Measurements from ENCODE around the gene MYH14.

Gene MYH14

DNA sequence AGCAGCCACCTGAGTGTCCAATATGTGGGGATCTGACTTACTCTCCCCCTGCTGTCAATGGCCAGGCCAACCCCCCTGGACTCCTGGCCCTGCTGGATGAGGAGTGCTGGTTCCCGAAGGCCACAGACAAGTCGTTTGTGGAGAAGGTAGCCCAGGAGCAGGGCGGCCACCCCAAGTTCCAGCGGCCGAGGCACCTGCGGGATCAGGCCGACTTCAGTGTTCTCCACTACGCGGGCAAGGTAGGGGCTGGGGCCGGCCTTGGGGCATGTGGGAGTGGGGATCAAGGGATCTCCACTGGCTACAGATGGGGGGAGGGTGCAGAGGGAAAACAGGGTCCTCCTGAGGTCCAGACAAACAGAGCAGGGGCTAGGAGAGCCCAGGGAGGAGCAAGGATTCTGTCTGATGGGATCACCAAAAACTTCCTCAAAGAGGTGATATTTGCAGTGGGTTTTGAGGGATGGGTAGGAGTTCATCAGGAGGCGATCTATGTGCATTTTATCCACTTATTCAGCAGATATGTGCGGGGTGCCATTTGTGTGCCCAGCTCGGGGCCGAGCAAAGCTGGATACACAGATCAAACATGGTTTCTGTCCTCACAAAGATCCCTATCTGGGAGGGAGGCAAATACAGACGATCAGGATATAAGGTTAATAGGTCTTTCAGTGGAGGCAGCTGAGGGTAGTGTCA is 47.2 kb downstream of the MYH14 start:
- Mint-ChIP-seq H3K36me3 (ENCODE audit: low read depth) (no peaks in the 10 kb centered on the region), H3K27ac (no peak overlapping the region), H3K4me1 (ENCODE audit: low read depth) (no peaks in the 10 kb centered on the region), H3K9me3 (peaks cover 31% of the 10 kb centered on the region), H3K27me3 (ENCODE audit: low read depth) (no peaks in the 10 kb centered on the region), H3K4me3 (no peak overlapping the region)

GRCh38 chr19:50252111-50252886 is 48.9 kb downstream of the MYH14 start:
- H3K4me1 Mint-ChIP-seq (ENCODE audit: low read depth) = no peaks in the 10 kb centered on the region
- H3K36me3 Mint-ChIP-seq (ENCODE audit: low read depth) = no peaks in the 10 kb centered on the region
- no peak overlapping the region for H3K4me3 Mint-ChIP-seq
- peaks cover 31% of the 10 kb centered on the region for H3K9me3 Mint-ChIP-seq
- no peak overlapping the region for H3K27ac Mint-ChIP-seq
- no peaks in the 10 kb centered on the region for H3K27me3 Mint-ChIP-seq (ENCODE audit: low read depth)

DNA sequence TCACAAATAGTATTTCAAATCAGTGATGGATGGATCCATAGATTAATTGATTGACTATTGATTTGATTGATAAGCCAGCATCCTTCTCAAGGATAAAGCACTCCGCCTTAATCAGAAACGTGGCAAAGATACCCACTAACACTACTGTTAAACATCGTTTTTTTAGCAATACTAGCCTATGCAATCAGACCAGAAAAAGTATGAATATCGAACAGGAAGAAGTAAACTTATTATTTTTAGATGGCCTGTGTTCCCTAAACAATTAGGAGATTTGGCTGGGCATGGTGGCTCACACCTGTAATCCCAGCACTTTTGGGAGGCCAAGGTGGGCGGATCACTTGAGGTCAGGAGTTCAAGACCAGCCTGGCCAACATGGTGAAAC is 49.5 kb downstream of the MYH14 start:
- no peaks in the 10 kb centered on the region for H3K4me1 Mint-ChIP-seq (ENCODE audit: low read depth)
- no peak overlapping the region for H3K27ac Mint-ChIP-seq
- no peaks in the 10 kb centered on the region for H3K36me3 Mint-ChIP-seq (ENCODE audit: low read depth)
- H3K4me3 Mint-ChIP-seq = no peak overlapping the region
- no peaks in the 10 kb centered on the region for H3K27me3 Mint-ChIP-seq (ENCODE audit: low read depth)
- peaks cover 35% of the 10 kb centered on the region for H3K9me3 Mint-ChIP-seq

- Mint-ChIP-seq H3K27me3 (ENCODE audit: low read depth) (no peaks in the 10 kb centered on the region), H3K4me1 (ENCODE audit: low read depth) (no peaks in the 10 kb centered on the region), H3K36me3 (ENCODE audit: low read depth) (no peaks in the 10 kb centered on the region), H3K4me3 (no peak overlapping the region), H3K27ac (no peak overlapping the region), H3K9me3 (peaks cover 35% of the 10 kb centered on the region)
Observed at GRCh38 chr19:50255115-50255514, 51.7 kb downstream of the MYH14 start.

DNA sequence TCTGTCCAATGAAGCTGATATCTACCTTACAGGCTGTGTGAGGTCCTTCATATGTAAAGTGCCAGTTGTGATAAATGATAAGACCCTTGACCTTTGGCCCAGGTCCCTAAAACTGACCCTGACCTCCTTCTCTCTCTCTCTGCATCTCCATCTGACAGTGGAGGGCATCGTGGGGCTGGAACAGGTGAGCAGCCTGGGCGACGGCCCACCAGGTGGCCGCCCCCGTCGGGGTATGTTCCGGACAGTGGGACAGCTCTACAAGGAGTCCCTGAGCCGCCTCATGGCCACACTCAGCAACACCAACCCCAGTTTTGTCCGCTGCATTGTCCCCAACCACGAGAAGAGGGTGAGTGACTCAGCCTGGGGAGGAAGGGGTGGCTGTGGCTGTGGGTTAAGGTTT is 53.7 kb downstream of the MYH14 start:
- Mint-ChIP-seq H3K27me3 (ENCODE audit: low read depth) (no peaks in the 10 kb centered on the region), H3K9me3 (peaks cover 33% of the 10 kb centered on the region), H3K4me1 (ENCODE audit: low read depth) (no peaks in the 10 kb centered on the region), H3K4me3 (no peak overlapping the region), H3K36me3 (ENCODE audit: low read depth) (no peaks in the 10 kb centered on the region), H3K27ac (no peak overlapping the region)

DNA sequence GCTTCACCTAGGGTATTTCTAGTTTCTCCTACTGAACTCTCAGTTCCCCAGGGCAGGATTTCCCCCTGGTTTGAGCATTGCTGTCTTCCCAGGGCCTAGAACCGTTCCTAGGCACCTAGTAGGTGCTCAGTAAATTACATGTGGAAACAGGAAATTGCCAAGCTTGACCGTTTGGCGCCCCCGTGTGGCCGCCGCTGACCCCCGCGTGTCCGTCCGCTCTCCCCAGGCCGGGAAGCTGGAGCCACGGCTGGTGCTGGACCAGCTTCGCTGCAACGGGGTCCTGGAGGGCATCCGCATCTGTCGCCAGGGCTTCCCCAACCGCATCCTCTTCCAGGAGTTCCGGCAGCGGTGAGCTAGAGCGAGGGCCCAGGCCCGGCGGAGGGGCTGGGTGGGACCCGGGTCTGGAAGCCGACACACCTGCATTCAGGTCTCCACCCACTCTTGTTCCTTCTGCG is 55.5 kb downstream of the MYH14 start:
- H3K4me1 Mint-ChIP-seq (ENCODE audit: low read depth) = no peaks in the 10 kb centered on the region
- H3K9me3 Mint-ChIP-seq = peaks cover 20% of the 10 kb centered on the region
- H3K36me3 Mint-ChIP-seq (ENCODE audit: low read depth) = no peaks in the 10 kb centered on the region
- no peaks in the 10 kb centered on the region for H3K27me3 Mint-ChIP-seq (ENCODE audit: low read depth)
- no peak overlapping the region for H3K4me3 Mint-ChIP-seq
- no peak overlapping the region for H3K27ac Mint-ChIP-seq

DNA sequence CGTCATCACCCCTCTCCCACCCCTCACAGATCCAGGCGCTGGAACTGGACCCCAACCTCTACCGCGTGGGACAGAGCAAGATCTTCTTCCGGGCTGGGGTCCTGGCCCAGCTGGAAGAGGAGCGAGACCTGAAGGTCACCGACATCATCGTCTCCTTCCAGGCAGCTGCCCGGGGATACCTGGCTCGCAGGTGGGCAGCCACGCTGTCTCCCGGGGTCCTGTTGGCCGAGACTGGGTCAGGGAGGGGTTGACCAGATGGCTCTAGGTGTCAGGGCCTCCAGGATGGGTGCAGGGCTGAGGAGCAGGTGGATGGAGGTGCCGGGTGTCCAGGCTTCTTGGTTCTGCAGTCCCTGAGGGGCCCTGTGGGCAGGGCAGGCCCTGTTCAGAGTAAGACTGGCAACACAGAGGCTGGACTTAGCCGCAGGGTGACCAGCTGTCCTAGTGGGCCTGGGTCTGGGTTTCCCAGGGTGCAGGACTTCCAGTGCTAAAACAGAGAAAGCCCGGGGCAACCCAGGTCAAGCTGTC is 58.1 kb downstream of the MYH14 start:
- no peak overlapping the region for H3K27ac Mint-ChIP-seq
- no peaks in the 10 kb centered on the region for H3K27me3 Mint-ChIP-seq (ENCODE audit: low read depth)

GRCh38 chr19:50263176-50263575 is 59.8 kb downstream of the MYH14 start:
- Mint-ChIP-seq H3K27me3 (ENCODE audit: low read depth) (no peaks in the 10 kb centered on the region), H3K4me3 (no peak overlapping the region), H3K27ac (no peak overlapping the region), H3K4me1 (ENCODE audit: low read depth) (no peaks in the 10 kb centered on the region), H3K9me3 (no peaks in the 10 kb centered on the region), H3K36me3 (ENCODE audit: low read depth) (no peaks in the 10 kb centered on the region)

More for the DNA sequence above, 58.1 kb downstream of the MYH14 start:
- Mint-ChIP-seq H3K36me3 (ENCODE audit: low read depth) (no peaks in the 10 kb centered on the region), H3K4me3 (no peak overlapping the region), H3K4me1 (ENCODE audit: low read depth) (no peaks in the 10 kb centered on the region), H3K9me3 (peaks cover 4% of the 10 kb centered on the region)

DNA sequence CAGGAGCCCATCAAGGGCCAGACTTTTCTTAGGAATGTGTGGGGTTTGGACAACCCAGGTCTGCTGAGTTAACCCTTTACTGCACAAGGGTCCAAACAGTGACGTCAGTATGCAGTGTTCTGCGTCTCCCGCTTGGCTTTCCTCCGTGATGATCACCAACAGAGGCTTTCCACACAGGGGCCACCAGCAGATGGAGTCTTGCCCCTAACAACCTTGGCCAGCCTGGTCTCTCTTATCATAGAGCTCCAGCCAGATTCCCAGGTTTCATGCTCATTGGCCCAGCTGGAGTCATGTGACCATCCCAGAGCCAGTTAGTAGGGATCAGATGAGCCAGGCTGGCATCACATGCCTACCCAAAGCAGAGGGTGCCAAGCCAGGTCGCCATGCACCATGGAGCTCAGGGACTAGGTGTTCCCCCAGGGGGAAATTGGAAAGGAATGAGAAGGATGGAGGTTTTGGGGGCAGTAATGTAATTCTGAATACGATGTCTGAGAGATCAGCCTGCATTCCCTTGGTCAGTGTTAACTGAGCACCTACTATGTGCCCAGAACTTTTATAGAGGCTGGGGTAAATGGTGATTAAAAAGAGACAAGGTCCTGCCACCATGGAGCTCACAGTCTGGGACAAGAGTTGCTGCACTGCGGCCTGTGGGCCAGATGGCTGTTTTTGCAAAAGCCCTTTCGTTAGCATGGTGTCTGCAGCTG is 61.2 kb downstream of the MYH14 start:
- no peaks in the 10 kb centered on the region for H3K9me3 Mint-ChIP-seq
- H3K4me1 Mint-ChIP-seq (ENCODE audit: low read depth) = no peaks in the 10 kb centered on the region
- no peaks in the 10 kb centered on the region for H3K36me3 Mint-ChIP-seq (ENCODE audit: low read depth)
- H3K27ac Mint-ChIP-seq = no peak overlapping the region
- no peak overlapping the region for H3K4me3 Mint-ChIP-seq
- H3K27me3 Mint-ChIP-seq (ENCODE audit: low read depth) = peaks cover 3% of the 10 kb centered on the region

DNA sequence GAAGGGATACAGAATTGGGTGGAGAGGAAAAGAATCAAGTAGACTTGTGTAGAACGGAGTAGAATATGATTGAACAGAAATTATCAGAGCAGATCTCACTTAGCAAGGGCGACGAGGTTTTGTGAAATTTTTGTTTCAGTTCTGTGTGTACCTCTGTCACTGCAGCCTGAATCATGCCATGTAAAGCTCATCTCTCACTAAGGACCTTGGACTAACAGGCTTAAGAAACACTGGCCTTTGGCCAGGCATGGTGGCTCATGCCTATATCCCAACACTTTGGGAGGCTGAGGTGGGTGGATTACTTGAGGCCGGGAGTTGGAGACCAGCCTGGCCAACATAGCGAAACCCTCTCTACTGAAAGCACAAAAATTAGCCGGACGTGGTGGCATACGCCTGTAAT is 62.6 kb downstream of the MYH14 start:
- H3K9me3 Mint-ChIP-seq = no peaks in the 10 kb centered on the region
- no peak overlapping the region for H3K4me3 Mint-ChIP-seq
- no peaks in the 10 kb centered on the region for H3K36me3 Mint-ChIP-seq (ENCODE audit: low read depth)
- H3K27ac Mint-ChIP-seq = no peak overlapping the region
- no peaks in the 10 kb centered on the region for H3K4me1 Mint-ChIP-seq (ENCODE audit: low read depth)
- peaks cover 3% of the 10 kb centered on the region for H3K27me3 Mint-ChIP-seq (ENCODE audit: low read depth)

GRCh38 chr19:50266896-50267295 is 63.5 kb downstream of the MYH14 start:
- H3K36me3 Mint-ChIP-seq (ENCODE audit: low read depth) = no peaks in the 10 kb centered on the region
- H3K27ac Mint-ChIP-seq = no peak overlapping the region
- no peaks in the 10 kb centered on the region for H3K4me1 Mint-ChIP-seq (ENCODE audit: low read depth)
- peaks cover 3% of the 10 kb centered on the region for H3K27me3 Mint-ChIP-seq (ENCODE audit: low read depth)
- no peaks in the 10 kb centered on the region for H3K9me3 Mint-ChIP-seq
- H3K4me3 Mint-ChIP-seq = no peak overlapping the region

- H3K27me3 Mint-ChIP-seq (ENCODE audit: low read depth) = peaks cover 3% of the 10 kb centered on the region
- no peaks in the 10 kb centered on the region for H3K9me3 Mint-ChIP-seq
- no peak overlapping the region for H3K27ac Mint-ChIP-seq
- H3K4me3 Mint-ChIP-seq = no peak overlapping the region
- H3K36me3 Mint-ChIP-seq (ENCODE audit: low read depth) = no peaks in the 10 kb centered on the region
- H3K4me1 Mint-ChIP-seq (ENCODE audit: low read depth) = no peaks in the 10 kb centered on the region
Observed at GRCh38 chr19:50268041-50268440, 64.6 kb downstream of the MYH14 start.

- peaks cover 3% of the 10 kb centered on the region for H3K27me3 Mint-ChIP-seq (ENCODE audit: low read depth)
- no peak overlapping the region for H3K27ac Mint-ChIP-seq
- H3K36me3 Mint-ChIP-seq (ENCODE audit: low read depth) = no peaks in the 10 kb centered on the region
- no peak overlapping the region for H3K4me3 Mint-ChIP-seq
- no peaks in the 10 kb centered on the region for H3K9me3 Mint-ChIP-seq
- H3K4me1 Mint-ChIP-seq (ENCODE audit: low read depth) = no peaks in the 10 kb centered on the region
Observed at GRCh38 chr19:50268501-50268900, 65.1 kb downstream of the MYH14 start.

DNA sequence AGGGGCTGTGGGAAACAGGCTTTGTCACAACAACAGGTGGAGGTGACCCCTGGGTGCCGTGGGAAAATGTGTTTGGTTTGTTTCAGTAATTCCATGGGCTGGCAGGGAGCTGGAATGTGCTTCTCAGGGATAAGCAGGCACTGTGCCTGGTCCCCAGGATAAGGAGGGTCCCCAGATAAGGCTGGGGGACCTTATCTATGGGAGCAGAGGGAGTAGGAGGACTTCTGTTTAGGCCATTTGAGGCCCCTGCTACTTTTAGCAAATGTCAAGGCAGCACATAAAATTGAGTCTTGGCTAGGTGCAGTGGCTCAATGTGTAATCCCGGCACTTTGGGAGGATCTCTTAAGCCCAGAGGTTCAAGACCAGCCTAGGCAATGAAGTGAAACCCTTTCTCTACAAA is 66.2 kb downstream of the MYH14 start:
- Mint-ChIP-seq H3K4me3 (no peak overlapping the region), H3K9me3 (no peaks in the 10 kb centered on the region), H3K27ac (no peak overlapping the region), H3K4me1 (ENCODE audit: low read depth) (no peaks in the 10 kb centered on the region), H3K27me3 (ENCODE audit: low read depth) (peaks cover 3% of the 10 kb centered on the region), H3K36me3 (ENCODE audit: low read depth) (no peaks in the 10 kb centered on the region)
